Measurements from ENCODE around the gene SMYD3. TPM values are rescaled to one million over a fixed set of nuclear protein-coding genes. Genes with fewer than 3 reads are reported as not detected.

The SMYD3 gene
- total RNA-seq, 2 experiments from 2014 or later: 18.1 to 26.8 TPM

GRCh38 chr1:246267896-246268295 lies 239.2 kb downstream of the SMYD3 start:
- Mint-ChIP-seq H3K4me1 (no peaks in the 10 kb centered on the region), H3K27ac (no peak overlapping the region), H3K36me3 (peaks cover 4% of the 10 kb centered on the region), H3K27me3 (no peaks in the 10 kb centered on the region), H3K4me3 (no peak overlapping the region), H3K9me3 (ENCODE audit: low read depth) (no peaks in the 10 kb centered on the region)
- DNase-seq (no peak), ATAC-seq (no peak)
- CTCF ChIA-PET: no interaction called here

DNA sequence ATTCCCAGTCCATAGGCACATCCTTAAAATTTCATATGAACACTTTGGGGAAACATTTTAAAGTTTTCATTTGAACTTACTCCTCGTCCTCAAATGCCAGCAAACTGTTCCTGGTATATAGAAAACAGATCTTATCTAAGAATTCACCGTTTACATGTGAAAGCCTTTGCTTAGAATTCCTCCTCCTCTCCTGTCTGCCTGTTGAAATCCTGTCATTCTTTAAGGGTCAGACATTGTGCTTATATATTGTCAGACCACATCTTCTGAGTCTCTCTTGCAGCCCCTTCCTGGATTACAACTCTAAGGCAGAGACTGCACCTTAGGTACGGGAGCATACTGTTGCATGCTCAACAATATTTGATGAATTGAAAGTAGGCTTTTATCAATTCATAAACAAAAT lies 239.7 kb downstream of the SMYD3 start:
- H3K27ac Mint-ChIP-seq: no peak overlapping the region
- peaks cover 4% of the 10 kb centered on the region for H3K36me3 Mint-ChIP-seq
- CTCF ChIA-PET: no interaction called here
- no peak for DNase-seq
- H3K27me3 Mint-ChIP-seq: no peaks in the 10 kb centered on the region
- H3K4me1 Mint-ChIP-seq: no peaks in the 10 kb centered on the region
- no peak for ATAC-seq
- H3K9me3 Mint-ChIP-seq (ENCODE audit: low read depth): no peaks in the 10 kb centered on the region
- no peak overlapping the region for H3K4me3 Mint-ChIP-seq

GRCh38 chr1:246265481-246265880 lies 241.6 kb downstream of the SMYD3 start:
- no peaks in the 10 kb centered on the region for H3K4me1 Mint-ChIP-seq
- no peak for DNase-seq
- no peaks in the 10 kb centered on the region for H3K27me3 Mint-ChIP-seq
- H3K9me3 Mint-ChIP-seq (ENCODE audit: low read depth): no peaks in the 10 kb centered on the region
- ATAC-seq: no peak
- H3K4me3 Mint-ChIP-seq: no peak overlapping the region
- no peak overlapping the region for H3K27ac Mint-ChIP-seq
- peaks cover 6% of the 10 kb centered on the region for H3K36me3 Mint-ChIP-seq
- CTCF ChIA-PET: no interaction called here

DNA sequence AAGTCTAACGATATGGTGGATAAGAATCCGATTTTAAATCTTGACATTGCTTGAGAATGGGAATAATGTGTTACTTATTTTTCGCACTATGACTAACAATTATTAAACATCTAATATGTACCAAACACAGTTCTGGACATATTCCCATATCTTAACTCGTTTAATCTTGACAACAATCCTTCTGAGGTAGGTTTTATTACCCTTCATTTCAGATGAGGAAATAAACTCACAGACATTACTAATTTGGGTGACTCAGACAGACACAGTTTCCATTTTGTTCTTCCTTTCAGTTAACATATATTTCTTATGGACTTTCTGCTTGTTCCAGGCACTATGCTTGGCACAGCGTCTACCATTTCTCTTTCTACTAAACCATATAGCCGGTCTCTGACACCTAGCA lies 244.8 kb downstream of the SMYD3 start:
- Mint-ChIP-seq H3K27me3 (no peaks in the 10 kb centered on the region), H3K4me1 (no peaks in the 10 kb centered on the region)
- CTCF ChIA-PET: no interaction called here

DNA sequence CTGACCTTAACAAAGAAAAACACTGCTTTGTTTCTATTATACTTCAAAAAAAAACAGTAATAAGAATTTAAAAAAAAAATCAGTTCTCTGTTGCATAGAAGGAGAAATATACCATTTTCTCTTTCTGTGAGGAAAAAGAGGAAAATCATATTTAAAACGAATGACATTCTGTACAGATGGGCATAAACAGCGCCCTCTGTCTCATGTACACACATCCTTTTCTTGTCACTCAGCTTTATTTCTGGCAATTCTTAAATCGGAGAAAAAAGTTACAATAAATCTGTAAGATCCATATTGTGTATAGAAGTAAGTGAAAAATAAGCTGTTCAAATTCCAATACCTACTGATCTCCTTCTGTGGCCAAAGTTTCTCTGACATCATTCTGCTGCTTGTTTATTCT lies 245.4 kb downstream of the SMYD3 start:
- CTCF ChIA-PET: no interaction called here
- H3K27me3 Mint-ChIP-seq: no peaks in the 10 kb centered on the region

More for the DNA sequence above, 244.8 kb downstream of the SMYD3 start:
- ATAC-seq (no peak), DNase-seq (no peak)
- Mint-ChIP-seq H3K36me3 (peaks cover 9% of the 10 kb centered on the region), H3K9me3 (ENCODE audit: low read depth) (peaks cover 10% of the 10 kb centered on the region), H3K4me3 (no peak overlapping the region), H3K27ac (no peak overlapping the region)

DNA sequence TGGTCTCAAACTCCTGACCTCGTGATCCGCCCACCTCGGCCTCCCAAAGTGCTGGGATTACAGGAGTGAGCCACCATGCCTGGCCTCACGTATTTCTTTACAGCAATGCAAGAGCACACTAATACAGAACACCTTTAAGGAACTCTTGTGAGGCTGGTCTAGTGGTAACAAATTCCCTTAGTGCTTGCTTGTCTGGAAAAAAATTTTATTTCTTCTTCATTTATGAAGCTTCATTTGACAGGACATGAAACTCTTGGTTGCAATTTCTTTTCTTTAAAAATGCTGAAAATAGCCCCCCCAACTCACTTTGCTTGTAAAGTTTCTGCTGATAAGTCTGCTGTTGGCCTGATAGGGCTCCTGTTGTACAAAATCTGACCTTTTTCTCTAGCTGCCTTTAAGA lies 248.8 kb downstream of the SMYD3 start:
- no peak for DNase-seq
- Mint-ChIP-seq H3K27ac (no peak overlapping the region), H3K27me3 (no peaks in the 10 kb centered on the region), H3K4me3 (no peak overlapping the region), H3K4me1 (no peaks in the 10 kb centered on the region), H3K36me3 (peaks cover 9% of the 10 kb centered on the region), H3K9me3 (ENCODE audit: low read depth) (peaks cover 10% of the 10 kb centered on the region)
- ATAC-seq: no peak
- CTCF ChIA-PET: no interaction called here

More for the DNA sequence above, 245.4 kb downstream of the SMYD3 start:
- ATAC-seq (no peak), DNase-seq (no peak)
- no peaks in the 10 kb centered on the region for H3K4me1 Mint-ChIP-seq
- H3K9me3 Mint-ChIP-seq (ENCODE audit: low read depth): peaks cover 10% of the 10 kb centered on the region
- H3K27ac Mint-ChIP-seq: no peak overlapping the region
- no peak overlapping the region for H3K4me3 Mint-ChIP-seq
- H3K36me3 Mint-ChIP-seq: peaks cover 9% of the 10 kb centered on the region

GRCh38 chr1:246255773-246256172 lies 251.3 kb downstream of the SMYD3 start:
- no peak for ATAC-seq
- no peak overlapping the region for H3K4me3 Mint-ChIP-seq
- peaks cover 10% of the 10 kb centered on the region for H3K9me3 Mint-ChIP-seq (ENCODE audit: low read depth)
- CTCF ChIA-PET: no interaction called here
- peaks cover 4% of the 10 kb centered on the region for H3K36me3 Mint-ChIP-seq
- DNase-seq: no peak
- H3K27ac Mint-ChIP-seq: no peak overlapping the region
- no peaks in the 10 kb centered on the region for H3K27me3 Mint-ChIP-seq
- no peaks in the 10 kb centered on the region for H3K4me1 Mint-ChIP-seq

DNA sequence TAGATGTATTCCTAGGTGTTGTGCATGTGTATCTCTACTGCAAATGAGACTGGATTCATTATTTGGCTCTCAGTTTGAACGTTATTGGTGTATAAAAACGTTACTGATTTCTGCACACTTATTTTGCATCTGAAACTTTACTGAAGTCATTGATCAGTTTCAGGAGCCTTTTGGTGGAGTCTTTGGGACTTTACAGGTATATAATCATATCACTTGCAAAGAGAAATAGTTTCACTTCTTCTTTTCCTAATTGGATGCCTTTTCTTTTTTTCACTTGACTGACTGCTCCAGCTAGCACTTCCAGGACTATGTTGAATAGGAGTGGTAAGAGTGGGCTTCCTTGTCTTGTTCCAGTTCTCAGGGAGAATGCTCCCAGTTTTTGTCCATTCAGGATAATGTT lies 252.2 kb downstream of the SMYD3 start:
- DNase-seq (no peak), ATAC-seq (no peak)
- H3K4me3 Mint-ChIP-seq: no peak overlapping the region
- peaks cover 10% of the 10 kb centered on the region for H3K9me3 Mint-ChIP-seq (ENCODE audit: low read depth)
- H3K4me1 Mint-ChIP-seq: no peaks in the 10 kb centered on the region
- peaks cover 4% of the 10 kb centered on the region for H3K36me3 Mint-ChIP-seq
- CTCF ChIA-PET: no interaction called here
- no peak overlapping the region for H3K27ac Mint-ChIP-seq
- no peaks in the 10 kb centered on the region for H3K27me3 Mint-ChIP-seq

DNA sequence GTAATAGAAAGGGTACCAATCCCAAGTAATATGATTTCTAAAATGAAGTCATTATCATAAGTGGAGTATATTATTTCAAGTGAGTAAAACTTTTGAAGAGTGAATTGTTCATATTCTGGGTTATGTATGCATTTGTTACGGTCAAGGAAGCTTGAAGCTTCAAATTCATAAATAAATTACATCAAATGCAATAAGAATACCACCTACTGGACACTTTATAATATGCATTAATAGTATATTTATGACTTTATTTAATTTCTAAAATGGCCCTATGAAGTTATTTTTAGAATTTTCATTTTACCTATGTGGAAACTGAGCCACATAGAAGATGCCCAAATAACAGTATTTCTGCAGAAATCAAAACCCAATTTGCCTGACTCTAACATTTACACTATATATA lies 260.6 kb downstream of the SMYD3 start:
- no peak overlapping the region for H3K4me3 Mint-ChIP-seq
- no peaks in the 10 kb centered on the region for H3K4me1 Mint-ChIP-seq
- CTCF ChIA-PET: no interaction called here
- H3K27me3 Mint-ChIP-seq: no peaks in the 10 kb centered on the region
- DNase-seq (no peak), ATAC-seq (no peak)
- H3K9me3 Mint-ChIP-seq (ENCODE audit: low read depth): peaks cover 2% of the 10 kb centered on the region
- no peak overlapping the region for H3K27ac Mint-ChIP-seq
- H3K36me3 Mint-ChIP-seq: no peaks in the 10 kb centered on the region

GRCh38 chr1:246245541-246245940 lies 261.5 kb downstream of the SMYD3 start:
- no peaks in the 10 kb centered on the region for H3K36me3 Mint-ChIP-seq
- H3K27ac Mint-ChIP-seq: no peak overlapping the region
- no peak for ATAC-seq
- no peak overlapping the region for H3K4me3 Mint-ChIP-seq
- DNase-seq: no peak
- CTCF ChIA-PET: no interaction called here
- no peaks in the 10 kb centered on the region for H3K4me1 Mint-ChIP-seq
- no peaks in the 10 kb centered on the region for H3K27me3 Mint-ChIP-seq
- H3K9me3 Mint-ChIP-seq (ENCODE audit: low read depth): peaks cover 2% of the 10 kb centered on the region

- no peak for ATAC-seq
- H3K36me3 Mint-ChIP-seq: no peaks in the 10 kb centered on the region
- H3K27ac Mint-ChIP-seq: no peak overlapping the region
- H3K9me3 Mint-ChIP-seq (ENCODE audit: low read depth): no peaks in the 10 kb centered on the region
- H3K4me3 Mint-ChIP-seq: no peak overlapping the region
- H3K27me3 Mint-ChIP-seq: no peaks in the 10 kb centered on the region
- CTCF ChIA-PET: no interaction called here
- no peak for DNase-seq
- H3K4me1 Mint-ChIP-seq: no peaks in the 10 kb centered on the region
These were observed 275.0 kb downstream of the SMYD3 start for GRCh38 chr1:246232126-246232525.

DNA sequence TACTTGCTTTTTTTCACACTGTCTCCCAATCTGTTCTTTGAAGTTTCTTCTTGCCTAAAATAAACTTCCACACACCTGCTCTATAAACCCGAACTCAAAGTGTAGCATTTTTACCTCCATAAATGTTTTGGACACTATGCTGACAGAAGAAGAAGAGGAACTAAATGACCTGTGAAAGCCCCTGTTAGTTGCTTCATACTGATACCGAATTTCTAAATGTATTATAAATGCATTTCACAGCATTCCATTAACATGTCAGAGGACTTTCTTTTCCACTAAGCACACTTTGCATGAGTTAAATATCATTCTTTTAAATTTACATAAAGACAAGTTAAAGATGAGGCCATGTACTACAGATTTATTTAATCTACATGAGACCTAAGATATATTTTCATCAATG lies 281.0 kb downstream of the SMYD3 start:
- H3K4me1 Mint-ChIP-seq: no peaks in the 10 kb centered on the region
- H3K36me3 Mint-ChIP-seq: no peaks in the 10 kb centered on the region
- no peaks in the 10 kb centered on the region for H3K27me3 Mint-ChIP-seq
- no peaks in the 10 kb centered on the region for H3K9me3 Mint-ChIP-seq (ENCODE audit: low read depth)
- no peak overlapping the region for H3K4me3 Mint-ChIP-seq
- CTCF ChIA-PET: no interaction called here
- no peak for DNase-seq
- no peak for ATAC-seq
- H3K27ac Mint-ChIP-seq: no peak overlapping the region

DNA sequence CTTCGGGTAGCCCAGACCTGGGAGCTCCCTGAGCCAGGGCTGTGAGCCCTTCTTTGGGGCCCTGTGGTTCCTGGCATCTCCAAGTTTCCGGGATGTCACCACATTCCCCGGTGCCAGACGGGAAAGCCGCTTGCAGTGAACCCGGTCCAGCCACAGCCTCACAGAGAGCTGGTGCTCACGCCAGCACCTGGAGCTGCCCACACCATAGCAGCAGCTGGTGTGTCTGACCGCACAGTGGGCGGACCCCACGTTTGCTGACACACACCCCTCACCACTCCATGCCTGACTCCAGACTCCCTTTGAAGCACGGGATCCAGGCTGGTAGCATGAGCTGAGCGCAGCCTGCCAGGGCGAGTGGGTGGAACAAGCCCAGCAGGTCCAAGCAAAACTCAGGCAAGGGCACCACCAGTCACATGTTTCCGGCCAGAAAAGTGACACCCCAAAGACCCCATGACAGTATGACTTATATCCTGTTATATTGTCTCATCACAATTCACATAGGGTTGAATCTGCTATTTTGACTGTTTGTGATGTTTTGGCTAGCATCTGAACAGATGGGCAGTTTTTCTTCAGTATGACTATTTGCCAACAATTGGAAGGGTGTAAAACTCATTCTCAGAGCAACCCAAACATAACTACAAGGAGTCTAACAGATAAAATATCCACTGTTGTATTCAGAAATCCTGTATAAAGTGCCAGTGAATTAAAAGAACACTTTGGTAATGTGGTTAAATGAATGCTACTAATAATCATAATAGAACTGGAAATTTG lies 285.4 kb downstream of the SMYD3 start:
- H3K9me3 Mint-ChIP-seq (ENCODE audit: low read depth): no peaks in the 10 kb centered on the region
- CTCF ChIA-PET: no interaction called here
- no peak for ATAC-seq

DNA sequence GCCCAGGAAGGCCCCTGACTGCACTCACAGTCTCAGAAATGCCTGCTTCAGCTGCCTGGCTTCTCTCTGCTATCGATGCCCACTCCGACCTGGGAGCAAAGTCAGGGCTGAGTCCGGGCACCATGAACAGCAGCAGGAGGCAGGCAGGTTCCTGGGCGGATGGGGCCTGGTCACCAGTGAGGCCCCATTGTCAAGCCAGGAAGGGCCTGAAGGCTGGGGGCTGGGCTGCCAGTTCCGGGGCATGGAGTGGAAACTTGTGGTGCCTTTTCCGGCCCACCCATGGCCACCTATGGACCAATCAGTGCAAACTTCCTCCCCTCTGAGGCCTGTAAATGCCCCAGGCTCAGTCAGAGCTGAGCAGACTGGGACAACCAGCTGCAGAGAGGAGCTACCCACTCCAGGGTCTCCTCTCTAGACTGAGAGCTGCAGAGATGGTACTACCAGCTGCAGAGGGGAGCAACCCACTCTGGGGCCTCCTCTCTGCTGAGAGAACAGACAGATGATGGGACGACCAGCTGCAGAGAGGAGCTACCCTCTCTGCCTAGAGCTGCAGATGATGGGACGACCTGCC lies 286.5 kb downstream of the SMYD3 start:
- no peaks in the 10 kb centered on the region for H3K4me1 Mint-ChIP-seq
- no peak overlapping the region for H3K4me3 Mint-ChIP-seq
- no peaks in the 10 kb centered on the region for H3K9me3 Mint-ChIP-seq (ENCODE audit: low read depth)
- no peaks in the 10 kb centered on the region for H3K27me3 Mint-ChIP-seq
- H3K36me3 Mint-ChIP-seq: no peaks in the 10 kb centered on the region
- DNase-seq: no peak
- no peak overlapping the region for H3K27ac Mint-ChIP-seq
- no peak for ATAC-seq
- CTCF ChIA-PET: no interaction called here

More for the DNA sequence above, 285.4 kb downstream of the SMYD3 start:
- DNase-seq: no peak
- Mint-ChIP-seq H3K36me3 (no peaks in the 10 kb centered on the region), H3K27ac (no peak overlapping the region), H3K4me3 (no peak overlapping the region), H3K27me3 (no peaks in the 10 kb centered on the region), H3K4me1 (no peaks in the 10 kb centered on the region)
